ENCODE data around the gene SYNGR4.

The SYNGR4 gene

DNA sequence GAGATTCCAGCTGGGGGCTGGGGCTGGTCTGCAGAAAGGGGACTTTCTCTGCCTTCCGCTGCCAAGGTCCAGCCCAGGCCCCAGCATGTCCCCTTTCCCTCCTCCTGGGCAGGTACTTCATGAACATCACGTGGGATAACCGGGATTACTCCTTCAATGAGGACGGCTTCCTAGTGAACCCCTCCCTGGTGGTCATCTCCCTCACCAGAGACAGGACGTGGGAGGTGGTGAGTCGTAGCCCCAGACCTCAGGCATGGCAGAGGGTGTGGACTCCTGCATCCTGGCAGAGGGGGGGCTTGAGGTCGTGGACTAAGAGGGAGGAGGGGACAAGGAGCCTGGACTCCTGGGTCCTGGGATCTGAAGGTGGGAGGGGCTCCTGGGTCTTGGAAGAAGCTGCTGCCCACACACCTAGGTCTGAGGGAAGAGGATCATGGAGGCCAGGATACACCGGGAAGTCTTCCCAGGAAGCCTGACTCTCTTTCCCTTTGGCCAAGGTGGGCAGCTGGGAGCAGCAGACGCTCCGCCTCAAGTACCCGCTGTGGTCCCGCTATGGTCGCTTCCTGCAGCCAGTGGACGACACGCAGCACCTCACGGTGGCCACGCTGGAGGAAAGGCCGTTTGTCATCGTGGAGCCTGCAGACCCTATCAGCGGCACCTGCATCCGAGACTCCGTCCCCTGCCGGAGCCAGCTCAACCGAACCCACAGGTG lies 49.9 kb downstream of the SYNGR4 start:
- H3K36me3 ChIP-seq = peaks cover 3% of the 10 kb centered on the region; the same call in 1 of the 2 replicates
- no peak overlapping the region for H3K27ac ChIP-seq
- TF ChIP-seq, protein P1, sequence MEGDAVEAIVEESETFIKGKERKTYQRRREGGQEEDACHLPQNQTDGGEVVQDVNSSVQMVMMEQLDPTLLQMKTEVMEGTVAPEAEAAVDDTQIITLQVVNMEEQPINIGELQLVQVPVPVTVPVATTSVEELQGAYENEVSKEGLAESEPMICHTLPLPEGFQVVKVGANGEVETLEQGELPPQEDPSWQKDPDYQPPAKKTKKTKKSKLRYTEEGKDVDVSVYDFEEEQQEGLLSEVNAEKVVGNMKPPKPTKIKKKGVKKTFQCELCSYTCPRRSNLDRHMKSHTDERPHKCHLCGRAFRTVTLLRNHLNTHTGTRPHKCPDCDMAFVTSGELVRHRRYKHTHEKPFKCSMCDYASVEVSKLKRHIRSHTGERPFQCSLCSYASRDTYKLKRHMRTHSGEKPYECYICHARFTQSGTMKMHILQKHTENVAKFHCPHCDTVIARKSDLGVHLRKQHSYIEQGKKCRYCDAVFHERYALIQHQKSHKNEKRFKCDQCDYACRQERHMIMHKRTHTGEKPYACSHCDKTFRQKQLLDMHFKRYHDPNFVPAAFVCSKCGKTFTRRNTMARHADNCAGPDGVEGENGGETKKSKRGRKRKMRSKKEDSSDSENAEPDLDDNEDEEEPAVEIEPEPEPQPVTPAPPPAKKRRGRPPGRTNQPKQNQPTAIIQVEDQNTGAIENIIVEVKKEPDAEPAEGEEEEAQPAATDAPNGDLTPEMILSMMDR (IDR thresholded peaks at IDR 0.05; ENCODE audit: low read depth, low read length) = no peak
- DNase-seq = no peak
- H3K27me3 ChIP-seq (ENCODE audit: insufficient read depth, low read depth, severe bottlenecking) = no peaks in the 10 kb centered on the region
- no peaks in the 10 kb centered on the region for H3K9me3 ChIP-seq (ENCODE audit: severe bottlenecking)
- no peak overlapping the region for H3K4me3 ChIP-seq (ENCODE audit: low read depth, low read length)

- Histone ChIP-seq H3K27ac (no peak overlapping the region), H3K4me3 (ENCODE audit: low read depth, low read length) (no peak overlapping the region), H3K27me3 (ENCODE audit: insufficient read depth, low read depth, severe bottlenecking) (no peaks in the 10 kb centered on the region), H3K9me3 (ENCODE audit: severe bottlenecking) (no peaks in the 10 kb centered on the region), H3K36me3 (peaks cover 3% of the 10 kb centered on the region; the same call in 1 of the 2 replicates)
- TF ChIP-seq, protein P1 (IDR thresholded peaks at IDR 0.05; ENCODE audit: low read depth, low read length) = no peak
- DNase-seq = peak; percentile 84
These were observed 51.2 kb downstream of the SYNGR4 start for GRCh38 chr19:48415395-48415794.

DNA sequence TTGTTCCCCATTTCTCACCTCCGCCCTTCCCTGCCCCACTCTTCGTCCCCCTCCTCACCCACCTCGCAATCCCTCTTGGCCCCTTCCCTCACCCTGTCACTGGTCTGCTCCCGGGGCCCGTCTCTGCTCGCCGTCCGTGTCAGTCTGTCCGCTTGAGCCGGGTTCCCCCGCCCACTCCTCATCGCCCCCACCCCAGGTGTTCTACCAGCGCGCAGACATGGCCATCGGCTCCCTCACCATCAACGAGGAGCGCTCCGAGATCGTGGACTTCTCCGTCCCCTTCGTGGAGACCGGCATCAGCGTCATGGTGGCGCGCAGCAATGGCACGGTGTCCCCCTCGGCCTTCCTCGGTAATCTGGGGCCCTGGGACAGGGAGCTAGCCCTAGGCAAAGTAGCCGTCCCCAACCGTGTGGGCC lies 51.6 kb downstream of the SYNGR4 start:
- H3K27me3 ChIP-seq (ENCODE audit: insufficient read depth, low read depth, severe bottlenecking) = no peaks in the 10 kb centered on the region
- no peak overlapping the region for H3K4me3 ChIP-seq (ENCODE audit: low read depth, low read length)
- no peak for DNase-seq
- H3K9me3 ChIP-seq (ENCODE audit: severe bottlenecking) = no peaks in the 10 kb centered on the region
- TF ChIP-seq, protein P1 (IDR thresholded peaks at IDR 0.05; ENCODE audit: low read depth, low read length) = no peak
- peaks cover 3% of the 10 kb centered on the region; the same call in 1 of the 2 replicates for H3K36me3 ChIP-seq
- no peak overlapping the region for H3K27ac ChIP-seq

GRCh38 chr19:48417421-48417820 lies 53.3 kb downstream of the SYNGR4 start:
- TF ChIP-seq, protein P1 (IDR thresholded peaks at IDR 0.05; ENCODE audit: low read depth, low read length) = no peak
- no peak for DNase-seq
- no peaks in the 10 kb centered on the region for H3K9me3 ChIP-seq (ENCODE audit: severe bottlenecking)
- H3K4me3 ChIP-seq (ENCODE audit: low read depth, low read length) = no peak overlapping the region
- no peaks in the 10 kb centered on the region for H3K27me3 ChIP-seq (ENCODE audit: insufficient read depth, low read depth, severe bottlenecking)
- H3K36me3 ChIP-seq = peaks cover 3% of the 10 kb centered on the region; the same call in 1 of the 2 replicates
- H3K27ac ChIP-seq = no peak overlapping the region; the same call in 1 of the 2 replicates

DNA sequence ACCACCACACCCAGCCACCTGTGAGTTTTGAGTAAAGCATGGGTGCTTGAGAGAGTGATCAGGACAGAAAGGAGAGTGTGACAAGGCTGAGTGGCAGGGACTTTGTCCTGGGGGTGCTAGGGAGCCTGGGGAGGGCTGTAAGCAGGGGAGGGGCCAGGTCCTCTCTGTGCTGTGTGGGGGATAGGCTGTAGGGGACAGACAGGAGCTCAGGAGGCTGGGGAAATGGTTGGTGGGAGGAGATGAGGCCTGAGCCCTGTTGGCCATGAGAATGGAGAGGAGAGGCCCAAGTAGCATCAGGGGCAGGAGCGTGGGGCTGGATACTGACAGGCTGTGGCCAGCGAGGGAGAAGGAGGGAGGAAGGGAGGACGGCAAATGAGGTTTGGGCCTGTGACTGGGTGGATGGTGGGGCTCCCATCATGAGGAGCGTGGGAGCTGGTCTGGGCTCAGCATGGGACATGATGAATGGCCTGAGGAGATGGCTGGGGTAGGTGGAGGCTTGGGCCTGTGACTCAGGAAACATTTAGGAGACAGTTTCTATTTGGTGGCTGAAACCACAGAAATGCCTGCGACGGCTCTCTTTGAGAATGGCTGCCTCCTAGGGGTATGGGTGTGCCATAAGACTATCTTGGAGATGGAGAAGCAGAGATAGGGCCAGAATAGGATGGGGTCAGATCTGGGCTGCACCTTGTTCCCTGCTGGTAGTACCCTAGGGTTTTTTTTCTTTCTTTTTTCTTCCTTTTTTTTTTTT lies 54.3 kb downstream of the SYNGR4 start:
- Histone ChIP-seq H3K27ac (no peak overlapping the region), H3K36me3 (peaks cover 3% of the 10 kb centered on the region; the same call in 1 of the 2 replicates), H3K9me3 (ENCODE audit: severe bottlenecking) (no peaks in the 10 kb centered on the region), H3K27me3 (ENCODE audit: insufficient read depth, low read depth, severe bottlenecking) (no peaks in the 10 kb centered on the region), H3K4me3 (ENCODE audit: low read depth, low read length) (no peak overlapping the region)
- DNase-seq = no peak
- TF ChIP-seq, protein P1 (IDR thresholded peaks at IDR 0.05; ENCODE audit: low read depth, low read length) = no peak

Measured in WERI-Rb-1 (cell line).